PFSK-1 (cell line): ENCODE data around the gene CAVIN2.

Source experiments
- FOXP2 ChIP-seq: optimal IDR thresholded peaks from 2 replicates; pipeline ENCODE3; 2011; ENCODE audit warnings: borderline replicate concordance, control low read depth, inconsistent platforms; ENCODE audit not compliant: insufficient read depth; ENCODE audit errors: extremely low read length, extremely low read depth
- POLR2AphosphoS5 ChIP-seq: IDR thresholded peaks from 2 replicates; pipeline ENCODE4 v1.6.1; 2012; ENCODE audit warnings: low read depth, mild to moderate bottlenecking, control low read depth, low read length, moderate library complexity
- SIN3A ChIP-seq: IDR thresholded peaks from 2 replicates; pipeline ENCODE4 v1.6.1; 2012; ENCODE audit warnings: mild to moderate bottlenecking, low read length, moderate library complexity, borderline replicate concordance; ENCODE audit not compliant: insufficient read depth
- TAF1 ChIP-seq: IDR thresholded peaks from 2 replicates; pipeline ENCODE4 v1.6.1; 2012; ENCODE audit warnings: low read length, control low read depth, borderline replicate concordance; ENCODE audit not compliant: insufficient read depth
- TF ChIP-seq, protein P1 (sequence below), 2 experiments: IDR thresholded peaks; 2 replicates each; pipeline versions ENCODE4 v1.6.1 to v1.8.0; 2011 to 2012; ENCODE audit warnings: low read depth in 2 of 2, low read length in 2 of 2, control low read depth in 1 of 2, inconsistent platforms in 1 of 2, mild to moderate bottlenecking in 1 of 2, moderate library complexity in 1 of 2; ENCODE audit not compliant: insufficient read depth in 1 of 2

CAVIN2 gene

DNA sequence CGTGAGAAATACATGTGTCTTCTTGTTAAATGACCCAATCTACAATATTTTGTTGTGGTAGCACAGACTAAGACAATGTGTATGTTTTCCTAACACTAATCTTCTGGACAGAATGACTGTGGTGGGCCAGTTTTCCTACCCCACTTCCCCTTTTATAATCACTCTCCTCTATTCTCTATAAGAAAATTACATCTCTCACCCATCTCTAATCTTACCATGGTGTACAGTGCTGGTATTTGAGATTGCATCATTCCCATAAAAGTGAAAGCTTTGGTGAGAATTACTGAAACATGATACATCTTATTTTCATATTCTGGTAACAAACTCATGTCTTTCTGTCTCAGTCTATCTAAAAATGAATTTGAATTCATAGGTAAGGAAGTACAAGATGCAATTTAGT is 40.5 kb downstream of the CAVIN2 start:
- TF ChIP-seq TAF1 (no peak), SIN3A (no peak), FOXP2 (no peak), POLR2AphosphoS5 (no peak)
- TF ChIP-seq, protein P1, sequence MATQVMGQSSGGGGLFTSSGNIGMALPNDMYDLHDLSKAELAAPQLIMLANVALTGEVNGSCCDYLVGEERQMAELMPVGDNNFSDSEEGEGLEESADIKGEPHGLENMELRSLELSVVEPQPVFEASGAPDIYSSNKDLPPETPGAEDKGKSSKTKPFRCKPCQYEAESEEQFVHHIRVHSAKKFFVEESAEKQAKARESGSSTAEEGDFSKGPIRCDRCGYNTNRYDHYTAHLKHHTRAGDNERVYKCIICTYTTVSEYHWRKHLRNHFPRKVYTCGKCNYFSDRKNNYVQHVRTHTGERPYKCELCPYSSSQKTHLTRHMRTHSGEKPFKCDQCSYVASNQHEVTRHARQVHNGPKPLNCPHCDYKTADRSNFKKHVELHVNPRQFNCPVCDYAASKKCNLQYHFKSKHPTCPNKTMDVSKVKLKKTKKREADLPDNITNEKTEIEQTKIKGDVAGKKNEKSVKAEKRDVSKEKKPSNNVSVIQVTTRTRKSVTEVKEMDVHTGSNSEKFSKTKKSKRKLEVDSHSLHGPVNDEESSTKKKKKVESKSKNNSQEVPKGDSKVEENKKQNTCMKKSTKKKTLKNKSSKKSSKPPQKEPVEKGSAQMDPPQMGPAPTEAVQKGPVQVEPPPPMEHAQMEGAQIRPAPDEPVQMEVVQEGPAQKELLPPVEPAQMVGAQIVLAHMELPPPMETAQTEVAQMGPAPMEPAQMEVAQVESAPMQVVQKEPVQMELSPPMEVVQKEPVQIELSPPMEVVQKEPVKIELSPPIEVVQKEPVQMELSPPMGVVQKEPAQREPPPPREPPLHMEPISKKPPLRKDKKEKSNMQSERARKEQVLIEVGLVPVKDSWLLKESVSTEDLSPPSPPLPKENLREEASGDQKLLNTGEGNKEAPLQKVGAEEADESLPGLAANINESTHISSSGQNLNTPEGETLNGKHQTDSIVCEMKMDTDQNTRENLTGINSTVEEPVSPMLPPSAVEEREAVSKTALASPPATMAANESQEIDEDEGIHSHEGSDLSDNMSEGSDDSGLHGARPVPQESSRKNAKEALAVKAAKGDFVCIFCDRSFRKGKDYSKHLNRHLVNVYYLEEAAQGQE (IDR thresholded peaks at IDR 0.05; ENCODE audit: insufficient read depth in 1 of 2, low read depth in 2 of 2, low read length in 2 of 2), result no peak

DNA sequence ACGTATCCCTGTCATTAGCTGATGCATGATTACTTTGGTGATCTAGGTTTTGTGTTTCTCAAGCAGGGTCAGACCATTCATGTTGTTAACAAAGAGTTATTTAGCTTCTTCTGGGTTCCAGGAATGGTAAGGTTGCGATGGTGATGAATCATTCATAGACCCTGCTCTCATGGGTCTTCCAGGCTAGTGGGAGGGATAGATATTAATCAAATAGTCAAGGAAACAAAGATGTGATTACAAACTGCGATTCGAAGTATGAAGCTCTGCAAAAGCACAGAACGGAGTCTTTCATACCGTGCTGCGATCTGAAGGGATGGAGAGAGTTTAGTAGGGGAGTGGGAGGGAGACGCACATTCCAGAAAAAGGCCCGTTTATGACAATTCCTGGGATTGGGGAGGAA is 42.1 kb downstream of the CAVIN2 start:
- no peak for TF ChIP-seq FOXP2

DNA sequence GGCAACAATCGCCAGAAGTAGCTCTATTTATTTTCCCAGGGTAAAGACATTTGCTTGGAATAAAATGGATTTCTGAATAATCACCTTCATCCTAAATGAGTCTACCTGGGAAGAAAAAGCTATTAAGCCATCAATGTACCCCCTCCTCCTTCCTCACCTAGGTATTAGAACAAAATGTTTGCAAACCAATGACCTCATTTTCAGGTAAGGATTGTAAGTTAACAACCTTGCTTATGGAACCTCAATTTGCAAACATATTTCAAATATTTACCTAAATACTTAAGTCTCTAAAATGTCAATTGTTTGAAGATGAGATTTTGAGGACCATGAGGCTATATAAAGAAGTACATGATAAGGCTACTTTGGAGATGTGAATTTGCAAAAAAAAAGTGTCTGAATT is 43.9 kb downstream of the CAVIN2 start:
- no peak for TF ChIP-seq FOXP2
- TF ChIP-seq, protein P1 (IDR thresholded peaks at IDR 0.05; ENCODE audit: insufficient read depth in 1 of 2, low read depth in 2 of 2, low read length in 2 of 2), result no peak
- no peak for TF ChIP-seq POLR2AphosphoS5
- TF ChIP-seq SIN3A, result no peak
- no peak for TF ChIP-seq TAF1

DNA sequence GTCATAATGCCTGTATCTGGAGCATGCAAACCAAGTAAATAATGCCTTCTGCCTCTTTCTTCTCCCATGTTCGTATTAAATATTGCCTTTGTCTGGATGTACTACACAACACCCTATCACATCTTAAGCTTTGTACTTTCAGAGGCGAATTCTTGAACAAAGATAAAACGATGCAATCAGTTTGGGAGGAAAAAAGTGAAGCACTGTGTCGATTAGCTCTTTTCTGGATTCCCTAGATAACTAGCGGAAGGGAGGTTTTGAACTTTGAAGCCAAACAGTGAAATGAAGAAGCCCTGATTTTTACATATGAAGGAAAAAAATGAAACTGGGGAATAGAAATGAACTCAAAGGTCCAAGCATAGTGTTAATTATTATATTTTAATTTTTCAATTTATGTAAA is 44.7 kb downstream of the CAVIN2 start:
- TF ChIP-seq FOXP2, result no peak
- TF ChIP-seq TAF1, result no peak
- TF ChIP-seq SIN3A, result no peak
- TF ChIP-seq, protein P1 (IDR thresholded peaks at IDR 0.05; ENCODE audit: insufficient read depth in 1 of 2, low read depth in 2 of 2, low read length in 2 of 2), result no peak
- no peak for TF ChIP-seq POLR2AphosphoS5

DNA sequence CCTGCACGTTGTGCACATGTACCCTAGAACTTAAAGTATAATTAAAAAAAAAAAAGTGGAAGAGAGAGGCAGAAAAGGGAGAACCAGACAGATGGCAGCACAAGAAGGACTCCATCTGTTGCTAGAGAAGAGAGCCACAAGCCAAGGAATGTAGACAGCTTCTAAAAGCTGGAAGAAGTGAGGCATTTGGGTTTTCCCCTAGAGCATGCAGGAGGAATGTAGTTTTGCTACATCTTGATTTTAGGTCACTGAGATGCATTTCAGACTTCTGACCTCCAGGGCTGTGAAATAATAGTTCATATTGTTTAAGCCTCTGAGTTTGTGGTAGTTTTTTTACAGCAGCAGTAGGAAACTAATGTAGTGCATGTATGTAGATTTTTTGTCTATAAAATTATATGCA is 46.0 kb downstream of the CAVIN2 start:
- no peak for TF ChIP-seq FOXP2
- TF ChIP-seq POLR2AphosphoS5, result no peak
- no peak for TF ChIP-seq SIN3A
- no peak for TF ChIP-seq TAF1
- TF ChIP-seq, protein P1 (IDR thresholded peaks at IDR 0.05; ENCODE audit: insufficient read depth in 1 of 2, low read depth in 2 of 2, low read length in 2 of 2), result no peak
